NAMALWA (cell line): Measurements from ENCODE around the gene PLEKHS1.
A peak's percentile ranks its signal among the peaks of the same experiment; 100 is the strongest.
"Not testable (repeated sequence)": the region's sequence is repeated elsewhere in the genome, so short reads cannot be mapped to it uniquely, and the experiment has no call there.

Experiments used
- DNase-seq: peaks from one replicate; pipeline ENCODE4 v3.0.0-alpha.2; 2015; ENCODE audit warnings: low spot score

PLEKHS1 gene

GRCh38 chr10:113791691-113792090 is 40.2 kb downstream of the PLEKHS1 start:
- DNase-seq, result no peak

GRCh38 chr10:113801569-113801968 is 50.1 kb downstream of the PLEKHS1 start:
- no peak for DNase-seq

GRCh38 chr10:113802997-113803396 is 51.5 kb downstream of the PLEKHS1 start:
- peak; percentile 25 for DNase-seq

GRCh38 chr10:113806503-113806902 is 55.0 kb downstream of the PLEKHS1 start:
- DNase-seq, result no peak

- DNase-seq, result no peak
Measured at GRCh38 chr10:113808168-113808567, 56.7 kb downstream of the PLEKHS1 start.

- not testable (repeated sequence) for DNase-seq
Measured at GRCh38 chr10:113814700-113815099, 63.2 kb downstream of the PLEKHS1 start.

- no peak for DNase-seq
Measured at GRCh38 chr10:113819989-113820388, 68.5 kb downstream of the PLEKHS1 start.

GRCh38 chr10:113820507-113820906 is 69.0 kb downstream of the PLEKHS1 start:
- DNase-seq, result no peak

GRCh38 chr10:113821306-113821705 is 69.8 kb downstream of the PLEKHS1 start:
- DNase-seq, result not testable (repeated sequence)

GRCh38 chr10:113822174-113822573 is 70.7 kb downstream of the PLEKHS1 start:
- no peak for DNase-seq

GRCh38 chr10:113823389-113823788 is 71.9 kb downstream of the PLEKHS1 start:
- no peak for DNase-seq

GRCh38 chr10:113825791-113826190 is 74.3 kb downstream of the PLEKHS1 start:
- no peak for DNase-seq

GRCh38 chr10:113828567-113828966 is 77.1 kb downstream of the PLEKHS1 start:
- DNase-seq, result not testable (repeated sequence)
